Embryonic facial prominence (tissue), 1 donor: ENCODE measurements around the gene CRHR2.
"Not testable (repeated sequence)": the region's sequence is repeated elsewhere in the genome, so short reads cannot be mapped to it uniquely, and the experiment has no call there.

Experiments
- DNase-seq: peaks from one replicate; pipeline ENCODE4 v3.0.0-alpha.2; 2016; ENCODE audit errors: extremely low spot score

Gene CRHR2

DNA sequence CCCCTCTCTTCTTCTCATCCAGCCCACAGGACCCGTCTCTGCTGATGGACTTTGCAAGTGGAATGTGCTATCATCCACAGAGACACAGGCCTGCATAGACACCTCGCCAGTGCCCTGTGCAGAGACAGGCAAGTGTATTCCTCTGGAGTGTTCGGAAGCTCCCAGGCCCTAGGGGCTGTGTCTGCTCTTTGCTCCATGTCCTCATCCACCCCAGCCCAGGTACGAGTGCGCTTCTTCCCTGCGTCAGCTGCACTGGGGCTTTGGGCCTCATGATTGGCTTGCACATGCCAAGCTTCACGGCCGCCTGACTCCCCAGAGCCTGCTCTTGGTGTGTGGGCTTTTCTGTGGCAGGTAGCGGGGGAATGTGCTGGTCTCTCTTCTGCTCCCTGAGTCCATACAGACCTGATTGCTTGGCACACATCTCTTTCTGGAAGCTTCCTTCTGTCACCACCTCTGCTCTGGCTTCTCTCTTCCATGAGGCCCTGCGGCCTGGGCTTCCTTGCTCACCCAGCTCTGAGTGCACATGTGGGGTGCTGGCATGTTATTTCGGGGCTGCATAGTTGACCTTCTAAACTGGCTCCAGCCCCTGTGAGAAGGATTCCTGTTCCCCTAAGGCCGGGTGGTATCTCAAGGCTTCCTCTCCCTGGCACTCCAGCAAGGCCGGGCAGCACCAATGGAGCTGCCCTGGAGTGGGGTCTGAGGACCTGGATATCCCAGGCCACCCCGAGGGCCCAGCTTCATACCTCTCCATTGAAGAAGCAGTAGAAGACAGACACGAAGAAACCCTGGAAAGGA, 27.8 kb downstream of the CRHR2 start:
- DNase-seq, result no peak

DNA sequence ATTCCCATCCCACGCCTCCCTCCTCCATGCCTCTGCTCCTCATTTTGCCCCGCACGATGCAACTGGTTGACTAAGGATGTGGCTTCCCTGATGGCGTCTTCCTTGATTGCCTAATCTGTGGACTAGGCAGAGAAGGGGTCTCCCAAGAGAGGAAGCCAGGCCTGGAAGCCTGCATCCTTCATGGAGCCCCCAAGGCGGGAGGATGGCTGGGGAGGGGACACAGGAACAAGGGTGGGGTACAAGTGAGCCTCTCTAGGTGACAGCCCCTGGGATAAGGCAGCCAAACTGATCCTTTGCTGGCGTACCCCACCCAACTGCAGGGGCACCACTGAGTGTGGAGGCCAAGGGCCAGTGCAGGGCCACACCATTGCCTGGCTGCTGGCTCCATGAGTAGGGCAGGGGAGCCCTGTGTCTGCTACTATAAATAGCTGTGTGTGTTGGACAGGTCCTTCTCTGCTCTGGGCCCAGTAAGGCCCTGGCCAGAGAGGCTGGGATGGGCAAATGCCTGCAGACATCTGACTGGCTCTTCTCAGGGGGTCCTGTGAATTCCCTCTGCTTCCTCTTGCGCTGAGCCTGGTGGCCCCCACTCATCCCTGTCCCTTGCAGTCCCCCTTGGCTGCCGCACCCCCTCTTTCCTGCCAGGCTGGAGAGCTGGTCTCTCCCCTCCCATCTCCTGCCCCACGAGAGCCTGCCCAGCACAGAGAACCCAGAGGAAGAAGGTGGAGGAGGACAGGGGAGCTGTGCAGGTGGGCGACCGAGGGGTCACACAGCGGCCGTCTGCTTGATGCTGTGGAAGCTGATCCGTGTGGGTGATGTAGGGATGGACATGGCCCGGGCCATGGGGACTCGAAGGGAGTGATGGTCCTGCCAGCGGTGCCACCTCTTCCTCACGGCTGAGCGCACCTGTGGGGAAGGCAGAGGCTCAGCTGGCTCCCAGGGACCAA, 29.3 kb downstream of the CRHR2 start:
- no peak for DNase-seq

DNA sequence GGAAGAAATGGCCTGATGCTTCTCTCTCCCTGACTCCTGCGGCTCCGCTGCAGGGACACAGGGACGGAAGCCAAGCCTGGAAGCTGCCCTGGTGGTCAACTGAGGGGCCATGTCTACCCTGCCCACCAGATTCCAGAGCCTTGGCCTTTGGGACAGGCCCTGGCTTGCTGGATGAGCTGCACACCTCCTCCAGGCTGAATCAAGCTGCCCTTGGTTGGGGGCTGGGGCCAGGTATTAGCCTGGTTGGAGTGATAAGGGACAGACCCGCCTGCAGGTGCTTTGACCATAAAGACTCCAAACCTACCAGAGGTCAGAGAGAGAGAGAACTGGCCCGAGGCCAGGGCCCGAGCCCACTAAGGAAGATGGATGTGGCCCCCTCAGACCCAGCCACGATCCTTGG, 30.1 kb downstream of the CRHR2 start:
- DNase-seq, result no peak

DNA sequence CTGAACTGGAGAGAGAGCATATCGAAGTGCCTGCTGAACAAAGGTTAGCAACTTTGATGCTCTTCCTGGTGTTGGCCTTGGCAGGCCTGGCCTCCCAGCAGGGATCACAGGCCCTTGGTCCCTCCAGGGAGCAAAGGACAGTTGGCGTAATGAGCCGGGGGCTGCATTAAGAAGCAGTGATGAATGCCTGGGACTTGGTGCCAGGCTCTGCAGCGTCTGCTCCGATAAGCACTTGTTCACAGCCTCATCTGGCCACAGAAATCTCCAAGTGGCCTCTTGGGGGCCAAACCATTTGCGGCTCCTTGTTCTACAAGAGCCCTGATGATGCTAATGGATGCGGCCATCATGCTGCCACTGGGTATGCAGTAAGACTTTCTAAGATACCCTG, 31.8 kb downstream of the CRHR2 start:
- no peak for DNase-seq

DNA sequence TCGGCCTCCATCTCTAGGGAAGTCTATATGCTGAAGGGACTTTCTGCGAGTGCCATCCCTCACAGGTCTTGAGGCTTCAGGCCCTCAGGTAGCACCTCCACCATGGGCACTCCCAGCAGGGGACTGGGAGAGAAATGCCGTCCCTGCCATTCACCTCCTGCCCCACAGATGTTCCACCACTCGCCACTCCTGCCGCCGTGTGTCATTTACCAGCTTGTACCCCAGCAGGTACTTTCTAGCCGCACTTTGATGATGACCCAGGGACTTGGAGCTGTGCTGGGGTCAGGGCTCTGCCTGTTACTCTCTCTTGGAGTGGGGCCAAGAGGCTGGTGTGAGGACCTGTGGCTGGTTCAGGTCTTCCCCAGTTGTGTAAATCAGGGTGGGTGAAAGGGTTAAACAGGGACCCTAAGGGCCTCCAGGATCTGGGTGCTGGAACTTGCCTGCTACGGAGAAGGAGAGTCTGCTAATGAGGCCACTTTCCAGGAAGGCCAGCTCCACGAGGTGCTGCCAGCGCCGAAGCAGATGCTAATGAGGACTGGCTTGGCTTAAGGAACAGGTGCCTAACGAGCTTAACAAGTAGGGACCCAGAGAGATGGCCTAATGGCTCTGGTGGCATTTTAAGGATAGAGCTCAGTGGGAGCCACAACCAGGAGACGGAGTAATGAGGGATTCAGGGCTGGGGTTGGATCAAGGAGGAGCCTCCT, 32.4 kb downstream of the CRHR2 start:
- DNase-seq, result no peak

DNA sequence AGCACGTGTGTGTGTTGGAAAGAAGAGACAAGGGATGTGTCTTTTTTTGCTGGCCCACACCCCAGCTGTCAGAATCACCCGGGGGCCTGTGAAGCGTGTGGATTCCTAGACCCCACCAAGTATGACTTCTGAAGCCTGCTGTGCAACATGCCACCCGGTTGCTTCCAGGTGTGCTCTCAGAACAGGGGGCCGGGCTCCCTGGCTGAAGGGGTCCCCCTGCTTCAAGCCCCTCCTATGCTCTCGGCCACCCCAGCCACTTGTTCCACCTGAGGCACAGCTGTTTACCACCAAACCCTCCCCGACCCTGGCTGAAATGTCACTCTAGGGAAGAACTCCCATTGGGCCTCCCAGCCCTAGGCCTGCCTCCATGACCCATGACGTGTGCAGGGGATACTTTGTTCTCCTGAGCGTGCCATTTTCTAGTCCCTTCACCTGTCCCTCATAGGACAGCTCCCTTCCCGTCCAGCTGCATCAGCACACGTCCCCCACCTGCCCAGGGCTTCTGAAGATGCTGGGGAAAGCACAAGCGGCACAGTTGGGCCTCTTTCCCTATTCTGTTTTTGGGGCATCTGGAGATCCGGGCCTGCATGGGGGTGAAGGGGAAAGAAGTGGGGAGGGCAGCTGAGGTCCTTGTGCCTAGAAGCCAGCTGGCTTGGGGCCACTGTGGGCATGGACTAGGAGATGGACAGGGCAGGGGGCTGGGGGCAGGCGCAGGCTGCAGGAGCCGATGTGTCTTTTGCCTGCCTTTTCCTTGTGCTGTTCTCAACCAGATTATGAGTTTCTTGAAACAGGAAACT, 33.3 kb downstream of the CRHR2 start:
- no peak for DNase-seq

DNA sequence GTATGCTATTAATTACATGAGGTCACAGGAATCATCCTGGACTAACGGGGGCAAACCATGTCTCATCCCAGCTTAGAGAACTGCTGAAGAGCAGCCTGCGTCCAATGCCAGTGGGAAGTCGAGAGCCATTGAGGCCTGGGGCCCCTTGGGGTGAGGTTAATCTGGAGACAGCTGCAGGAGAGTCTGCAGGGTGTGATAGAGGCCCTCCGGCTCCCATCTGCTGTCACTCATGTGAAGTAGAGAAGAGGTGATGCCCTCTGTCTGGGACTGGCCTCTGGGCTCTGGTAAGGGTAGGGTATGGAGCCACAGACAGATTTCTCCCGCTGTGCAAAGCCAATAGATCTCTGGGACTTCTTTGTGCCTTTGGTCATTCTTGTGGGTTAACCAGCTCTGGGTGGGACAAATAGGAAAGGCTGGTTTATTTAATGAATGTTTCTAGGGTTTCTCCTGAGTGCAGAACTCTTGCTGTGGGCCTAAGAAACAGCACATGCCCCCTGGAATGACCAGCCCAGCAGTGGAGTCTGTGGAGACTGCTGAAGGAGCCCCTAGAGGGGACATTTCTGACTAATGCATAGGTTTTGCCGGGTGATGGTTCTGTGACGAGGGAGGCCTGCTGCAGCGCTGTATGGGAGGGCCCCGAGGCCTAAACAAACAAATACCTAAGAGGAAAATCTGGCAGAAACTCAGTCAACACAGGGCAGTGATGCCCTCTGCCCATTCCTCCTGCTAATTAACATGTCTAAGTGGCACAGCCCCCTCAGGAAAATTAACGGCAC, 34.5 kb downstream of the CRHR2 start:
- DNase-seq, result no peak

DNA sequence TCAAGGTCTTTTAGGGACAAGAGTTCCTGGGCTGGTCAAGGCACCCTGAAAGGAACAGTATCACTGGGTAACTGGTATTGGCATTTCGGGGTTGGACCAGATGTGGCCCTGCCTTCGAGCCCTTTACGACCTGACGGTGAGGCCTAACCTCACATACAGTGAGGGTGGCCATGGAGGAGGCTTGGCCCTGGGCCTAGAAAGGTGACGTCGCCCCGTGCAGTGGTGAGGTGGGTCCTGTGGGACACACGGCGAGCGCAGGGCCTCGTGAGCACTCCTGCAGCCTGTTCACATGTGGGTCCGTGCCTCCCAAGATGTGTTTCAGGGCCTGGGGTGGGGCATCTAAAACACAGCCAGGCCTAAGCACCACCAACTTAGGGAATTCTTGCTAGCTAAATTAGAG, 36.1 kb downstream of the CRHR2 start:
- no peak for DNase-seq

DNA sequence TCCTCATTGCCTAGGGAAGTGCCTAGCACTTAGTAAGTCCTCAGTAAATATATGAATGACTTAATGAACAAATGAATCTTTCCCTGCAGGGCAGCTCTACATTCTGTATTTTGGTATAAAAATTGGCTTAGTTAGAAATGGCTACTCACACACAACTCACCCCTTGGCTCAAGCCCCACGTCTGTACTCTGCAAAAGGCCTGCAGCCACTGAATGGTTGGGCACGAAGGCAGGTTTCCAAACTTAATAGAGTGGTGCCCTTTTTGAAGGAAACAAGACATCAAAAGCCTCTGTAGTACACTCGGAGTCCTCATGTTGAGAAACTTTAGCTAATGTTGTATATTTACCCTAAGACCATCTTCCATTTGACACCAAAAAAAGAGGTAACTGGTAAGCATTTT, 36.6 kb downstream of the CRHR2 start:
- no peak for DNase-seq

DNA sequence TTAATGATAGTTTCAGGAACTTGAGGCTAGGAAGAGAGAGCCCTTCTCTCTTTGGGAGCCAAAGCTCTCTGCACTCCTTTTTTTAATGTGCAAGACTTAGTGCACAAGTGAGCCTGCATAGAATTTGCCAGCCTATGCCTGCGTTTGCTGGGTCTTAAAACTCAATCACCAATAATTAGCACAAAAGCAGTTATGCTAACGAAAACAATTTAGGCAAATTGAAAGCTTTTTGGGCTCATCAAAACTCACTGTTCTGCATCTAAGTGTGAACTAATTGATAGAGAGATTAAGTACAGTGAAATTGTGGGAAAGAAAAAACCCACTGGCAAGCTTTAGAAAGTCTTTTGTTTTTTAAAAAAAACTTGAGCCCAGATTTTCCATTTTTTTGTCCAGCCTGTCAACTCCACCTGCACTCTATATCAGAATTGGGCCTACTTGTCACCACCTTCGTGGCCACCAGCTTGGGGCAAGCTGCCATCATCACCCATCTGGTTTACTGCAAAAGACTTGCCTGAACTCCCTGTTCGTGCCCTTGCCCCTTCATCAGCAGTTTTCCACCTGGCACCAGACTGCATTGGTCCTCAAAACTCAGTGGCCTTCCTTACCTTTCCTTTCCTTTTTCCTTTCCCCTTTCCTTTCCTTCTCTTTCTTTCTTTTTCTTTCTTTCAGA, 37.8 kb downstream of the CRHR2 start:
- DNase-seq, result no peak

DNA sequence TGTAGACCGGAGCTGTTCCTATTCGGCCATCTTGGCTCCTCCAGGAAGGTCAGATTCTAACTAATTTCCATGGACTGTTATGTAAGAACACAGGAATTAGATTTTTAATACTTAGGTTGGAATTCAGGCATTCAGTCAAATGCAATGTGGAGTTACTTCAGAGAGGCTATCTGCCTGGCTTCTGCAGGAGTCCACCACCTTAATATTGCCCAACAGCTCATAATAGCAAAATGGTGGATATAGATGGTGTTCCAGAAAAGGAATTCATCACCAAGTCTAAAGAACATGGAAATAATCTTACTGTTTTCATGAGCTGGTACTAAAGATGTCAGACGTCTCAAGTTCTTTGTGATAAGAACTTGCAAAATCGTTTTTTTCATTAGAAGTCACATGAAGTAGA, 39.5 kb downstream of the CRHR2 start:
- DNase-seq, result no peak

DNA sequence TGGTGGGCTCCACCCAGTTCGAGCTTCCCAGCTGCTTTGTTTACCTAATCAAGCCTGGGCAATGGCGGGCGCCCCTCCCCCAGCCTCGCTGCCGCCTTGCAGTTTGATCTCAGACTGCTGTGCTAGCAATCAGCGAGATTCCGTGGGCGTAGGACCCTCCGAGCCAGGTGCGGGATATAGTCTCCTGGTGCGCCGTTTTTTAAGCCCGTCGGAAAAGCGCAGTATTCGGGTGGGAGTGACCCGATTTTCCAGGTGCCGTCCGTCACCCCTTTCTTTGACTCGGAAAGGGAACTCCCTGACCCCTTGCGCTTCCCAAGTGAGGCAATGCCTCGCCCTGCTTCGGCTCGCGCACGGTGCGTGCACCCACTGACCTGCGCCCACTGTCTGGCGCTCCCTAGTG, 39.9 kb downstream of the CRHR2 start:
- not testable (repeated sequence) for DNase-seq

DNA sequence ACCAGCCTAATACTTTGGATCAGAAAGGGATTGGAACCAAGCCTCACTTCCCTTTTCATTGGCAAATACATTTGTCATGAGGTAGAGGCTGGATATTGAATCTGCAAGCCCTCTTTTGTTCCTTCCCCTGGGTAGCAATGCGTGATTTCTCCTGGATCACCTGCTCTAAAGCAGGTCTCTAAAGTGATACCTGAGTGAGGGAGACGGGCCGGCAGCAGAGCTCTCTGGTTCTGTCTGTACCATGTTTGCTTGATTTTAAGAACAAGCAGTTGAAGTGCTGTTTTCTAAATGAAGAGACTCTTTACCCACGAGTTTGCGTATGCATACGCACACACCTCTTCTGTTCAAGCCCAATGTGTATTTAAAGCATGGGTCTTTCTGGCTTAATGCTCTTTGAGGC, 46.5 kb downstream of the CRHR2 start:
- no peak for DNase-seq

DNA sequence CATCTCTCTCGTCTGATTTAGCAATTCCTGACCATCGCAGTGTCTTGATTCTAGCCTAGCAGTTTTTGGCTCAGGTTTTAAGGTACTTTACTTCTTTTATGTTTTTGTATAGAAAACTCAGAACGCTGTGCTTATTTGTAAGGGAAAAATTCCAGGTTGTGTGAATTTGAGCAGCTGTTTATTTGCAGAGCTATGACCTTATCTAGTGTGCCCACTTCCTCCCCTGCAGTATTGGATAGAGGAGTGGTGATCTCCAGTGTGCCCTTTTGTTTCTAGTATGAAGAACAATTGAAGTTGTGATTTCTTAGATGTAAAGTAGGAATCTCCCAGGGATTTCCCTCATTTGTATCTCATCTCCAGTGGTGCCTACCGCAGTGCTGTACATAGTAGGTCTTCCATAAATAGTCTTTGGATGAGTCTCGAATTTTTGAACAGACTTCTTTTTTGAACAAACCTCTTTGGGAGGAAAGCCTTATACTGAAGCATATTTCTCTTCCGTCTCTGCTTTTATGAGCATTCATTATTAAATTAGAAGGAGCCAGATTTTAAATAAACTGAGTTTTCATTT, 47.5 kb downstream of the CRHR2 start:
- DNase-seq, result no peak

DNA sequence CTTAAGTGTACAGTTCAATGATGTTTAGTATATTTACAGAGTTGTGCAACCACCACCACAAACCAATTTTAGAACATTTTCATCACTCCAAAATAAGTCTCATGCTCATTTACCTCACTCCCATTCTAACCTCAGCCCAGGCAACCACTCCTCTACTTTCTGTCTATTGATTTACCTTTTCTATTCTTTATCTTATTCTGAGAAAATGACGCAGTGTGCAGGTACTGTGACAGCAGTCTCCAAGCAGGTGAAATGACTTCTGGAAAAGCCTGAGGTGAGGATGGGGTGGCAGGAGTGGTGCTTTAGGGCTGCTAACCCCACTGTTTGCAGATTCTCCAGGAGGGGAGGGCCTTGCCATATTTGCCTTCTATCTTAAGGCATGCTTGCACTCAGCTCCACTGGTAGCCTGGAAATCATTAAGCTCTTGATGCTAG, 48.0 kb downstream of the CRHR2 start:
- no peak for DNase-seq

DNA sequence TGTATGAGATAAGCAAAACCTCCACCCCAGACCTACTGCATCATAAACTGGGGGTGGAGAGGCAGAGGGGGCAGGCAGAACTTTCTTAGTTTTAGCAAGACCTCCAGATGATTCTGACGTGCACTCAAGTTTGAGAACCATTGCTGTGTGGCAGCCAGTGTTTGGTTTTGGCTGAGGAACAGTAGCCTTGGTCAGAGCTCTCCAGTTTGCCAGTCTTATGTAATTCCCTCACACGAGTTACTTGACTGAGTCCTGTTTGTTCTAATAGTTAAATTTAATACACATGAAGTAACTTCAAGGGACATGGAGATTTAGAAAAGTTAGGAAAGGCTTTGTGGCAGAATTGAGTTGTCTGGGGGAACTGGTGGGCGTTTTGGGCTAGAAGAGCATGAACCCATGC, 49.0 kb downstream of the CRHR2 start:
- no peak for DNase-seq

DNA sequence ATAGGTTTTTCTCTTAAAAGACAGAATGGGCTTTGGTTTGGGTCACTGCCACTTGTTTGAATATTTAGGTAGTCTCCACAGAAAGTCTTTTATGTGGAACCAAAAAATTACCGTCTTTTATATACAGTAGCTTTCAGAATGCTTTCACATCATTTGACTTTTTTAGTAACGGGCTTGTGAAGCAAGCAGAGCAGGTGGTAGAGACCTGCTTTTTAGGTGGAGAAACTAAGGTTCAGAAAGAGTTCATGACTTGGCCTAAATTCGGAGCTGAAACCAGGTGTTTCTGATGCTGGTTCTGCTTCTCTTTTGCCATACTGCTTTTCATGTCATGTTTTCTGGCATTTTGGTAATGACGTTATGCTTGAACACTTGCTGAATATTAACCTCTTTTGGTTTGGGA, 51.3 kb downstream of the CRHR2 start:
- DNase-seq, result no peak

DNA sequence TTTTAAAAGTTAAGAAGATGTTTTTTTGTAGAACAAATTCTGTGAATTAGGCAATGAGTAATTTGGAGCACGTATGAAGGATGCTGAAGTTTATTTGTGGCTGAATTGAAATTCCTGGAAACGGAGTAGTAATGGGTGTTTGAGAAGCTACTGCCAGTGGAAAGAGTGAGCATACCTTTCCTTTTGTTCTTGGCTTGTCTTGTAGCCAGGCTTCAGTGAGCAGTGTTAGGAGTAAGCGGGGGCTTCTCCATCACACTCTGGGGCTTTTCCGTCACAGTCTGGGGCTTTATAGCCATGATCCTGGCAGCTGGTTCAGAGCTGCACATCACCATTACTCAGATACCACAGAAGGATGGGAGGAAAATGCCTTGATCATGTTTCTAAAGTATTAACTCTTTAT, 55.2 kb downstream of the CRHR2 start:
- DNase-seq, result no peak

DNA sequence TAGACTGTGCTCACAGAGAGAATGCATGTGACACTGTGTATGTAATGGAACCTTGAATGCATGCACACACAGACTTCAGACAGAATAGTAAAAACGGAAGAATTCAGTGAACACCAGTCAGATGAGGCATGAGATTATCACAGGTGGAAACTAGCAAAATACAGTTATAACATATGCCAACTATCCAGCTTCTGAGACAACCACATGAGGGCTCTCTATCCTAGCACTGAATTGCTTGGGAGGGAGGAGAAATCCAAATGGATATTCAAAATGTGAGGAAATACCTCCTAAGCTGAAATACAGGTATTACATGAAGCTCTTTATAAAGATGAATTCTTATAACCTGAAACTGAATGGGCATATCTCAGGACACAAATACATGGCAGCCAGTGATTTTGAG, 57.0 kb downstream of the CRHR2 start:
- DNase-seq, result no peak

DNA sequence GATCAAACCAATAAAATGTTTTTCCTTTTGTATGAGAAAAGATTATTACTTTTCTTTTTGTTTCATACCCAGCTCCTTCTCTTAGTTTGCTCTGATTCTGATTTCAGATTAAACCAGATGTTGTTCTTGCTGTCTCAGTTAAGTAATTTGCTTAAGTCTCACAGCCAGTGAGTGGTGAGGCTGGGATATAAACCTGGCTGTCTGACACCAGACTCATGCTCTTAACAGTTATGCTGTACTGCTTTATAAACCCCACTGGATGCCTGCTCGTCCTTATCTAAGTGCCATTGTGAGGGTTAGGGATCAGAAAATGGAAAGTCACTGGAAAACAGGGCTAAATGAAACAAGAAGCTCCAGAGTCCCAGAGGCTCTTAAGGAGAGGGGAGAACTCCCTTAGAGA, 63.3 kb downstream of the CRHR2 start:
- DNase-seq, result no peak
